Stimulated activated CD4-positive, alpha-beta T cell treated with anti-CD3 and anti-CD28 coated beads, Interleukin-4, amount 100 ng/mL, for 24 hours (primary cell): ENCODE data around the gene ZNF287.
"Not testable (repeated sequence)": the region's sequence is repeated elsewhere in the genome, so short reads cannot be mapped to it uniquely, and the experiment has no call there.

Source experiments
- DNase-seq: peaks from one replicate; pipeline ENCODE4 v3.0.0-alpha.2; 2020

The ZNF287 gene

DNA sequence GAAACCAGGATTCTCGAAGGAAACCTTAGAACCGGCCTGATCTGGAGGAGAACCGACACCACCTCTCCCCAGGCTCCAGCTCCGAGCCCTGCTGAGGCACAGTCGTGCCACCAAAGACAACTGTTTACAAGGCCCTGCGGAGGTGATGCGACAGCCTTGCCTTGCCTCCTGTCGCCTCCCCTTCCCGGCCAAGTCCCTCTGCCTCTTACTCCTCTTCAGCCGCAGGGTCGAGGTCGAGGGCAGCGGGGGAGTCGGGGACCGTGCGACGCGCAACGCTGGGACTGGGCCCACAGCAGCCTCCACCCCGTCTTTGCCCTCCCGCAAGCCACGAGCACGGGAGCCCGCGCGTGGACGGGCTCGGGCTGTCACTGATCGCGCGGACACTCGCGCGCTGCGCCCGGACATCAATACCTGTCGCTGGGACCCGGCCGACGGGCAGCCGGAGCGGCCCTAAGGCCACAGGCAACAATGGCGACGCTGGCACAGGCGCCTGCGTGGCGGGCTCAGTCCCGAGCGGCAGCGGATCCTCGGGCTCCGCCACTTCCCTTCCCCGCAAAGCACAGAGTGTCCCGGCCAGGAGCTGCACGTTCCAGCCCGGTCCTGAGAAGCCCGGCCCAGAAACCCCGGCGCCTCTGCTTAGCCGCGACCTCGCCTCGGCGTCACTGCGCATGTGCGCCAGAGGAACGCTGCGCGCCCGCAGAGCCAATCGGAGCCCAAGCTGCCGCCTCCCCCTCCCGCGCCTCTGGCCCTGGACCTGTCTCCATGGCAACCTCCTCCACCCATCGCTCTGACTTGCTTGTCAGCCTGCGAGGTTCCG is at the start of gene ZNF287:
Gene ZNF287 (minus strand): TSS at position 664 of the 817 bp plus-strand sequence. CDS start 1,473 bp downstream, outside the sequence.
- peak; percentile 94 for DNase-seq

GRCh38 chr17:16617481-16618060 is 48.6 kb upstream of the ZNF287 start:
- no peak for DNase-seq

DNA sequence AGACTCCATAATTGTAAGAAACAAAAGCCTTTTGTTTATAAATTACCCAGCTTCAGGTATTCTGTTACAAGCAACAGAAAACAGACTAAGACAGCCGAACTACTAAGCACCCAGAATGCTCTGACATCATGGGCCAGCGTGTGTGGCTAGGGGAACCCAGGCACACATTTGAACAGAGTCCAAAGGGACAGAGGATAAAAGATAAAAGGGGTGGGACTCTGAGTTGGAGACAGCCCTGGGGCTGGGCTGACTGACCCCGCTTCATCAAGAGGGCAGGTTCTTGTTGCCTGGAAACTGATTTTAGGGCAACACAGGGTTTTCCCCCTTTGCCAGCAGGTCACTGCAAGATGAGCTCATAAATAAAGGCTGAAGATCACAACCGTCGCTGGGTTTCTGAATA is 30.5 kb upstream of the ZNF287 start:
- no peak for DNase-seq

- DNase-seq: no peak
Measured at GRCh38 chr17:16593356-16594102, 24.5 kb upstream of the ZNF287 start.

DNA sequence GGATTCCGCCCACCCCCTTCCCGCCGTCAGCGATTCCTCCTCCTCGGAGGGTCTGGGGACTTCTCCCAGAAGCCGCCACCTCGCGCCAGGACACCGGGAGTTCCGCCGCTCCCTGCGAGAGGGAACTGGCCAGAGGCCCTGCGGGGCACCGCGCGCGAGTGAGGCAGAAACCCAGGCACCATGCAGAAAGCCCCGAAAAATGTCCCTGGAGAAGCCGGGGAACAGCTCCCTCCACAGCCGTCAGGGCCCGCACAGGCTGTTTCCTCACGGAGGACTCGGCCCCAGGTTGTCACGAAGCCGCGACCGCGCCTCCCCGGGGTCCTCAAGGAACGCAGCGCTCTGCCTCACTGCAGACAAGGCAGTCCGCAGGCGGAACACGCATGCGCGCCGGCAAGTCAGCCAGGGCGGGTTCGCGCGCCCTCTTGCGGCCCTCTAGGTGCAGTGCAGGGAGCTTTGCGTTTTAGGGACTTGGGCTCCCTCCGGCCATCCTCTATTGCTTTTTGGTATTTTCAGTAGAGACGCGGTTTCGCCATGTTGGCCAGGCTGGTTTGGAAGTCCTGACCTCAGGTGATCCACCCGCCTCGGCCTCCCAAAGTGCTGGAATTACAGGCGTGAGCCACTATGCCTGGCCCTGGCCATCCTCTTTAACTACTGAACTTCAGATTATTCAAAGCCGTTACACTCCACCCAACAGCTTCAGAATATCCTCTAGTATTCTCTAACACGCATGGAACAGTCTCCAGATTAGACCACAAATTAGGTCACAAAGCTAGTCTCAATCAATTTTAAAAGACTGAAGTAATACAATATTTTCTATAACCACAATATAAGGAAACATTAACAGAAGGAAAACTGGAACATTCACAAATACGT is 20.3 kb upstream of the ZNF287 start:
- peak; percentile 93 for DNase-seq

GRCh38 chr17:16585796-16586195 is 16.8 kb upstream of the ZNF287 start:
- no peak for DNase-seq

DNA sequence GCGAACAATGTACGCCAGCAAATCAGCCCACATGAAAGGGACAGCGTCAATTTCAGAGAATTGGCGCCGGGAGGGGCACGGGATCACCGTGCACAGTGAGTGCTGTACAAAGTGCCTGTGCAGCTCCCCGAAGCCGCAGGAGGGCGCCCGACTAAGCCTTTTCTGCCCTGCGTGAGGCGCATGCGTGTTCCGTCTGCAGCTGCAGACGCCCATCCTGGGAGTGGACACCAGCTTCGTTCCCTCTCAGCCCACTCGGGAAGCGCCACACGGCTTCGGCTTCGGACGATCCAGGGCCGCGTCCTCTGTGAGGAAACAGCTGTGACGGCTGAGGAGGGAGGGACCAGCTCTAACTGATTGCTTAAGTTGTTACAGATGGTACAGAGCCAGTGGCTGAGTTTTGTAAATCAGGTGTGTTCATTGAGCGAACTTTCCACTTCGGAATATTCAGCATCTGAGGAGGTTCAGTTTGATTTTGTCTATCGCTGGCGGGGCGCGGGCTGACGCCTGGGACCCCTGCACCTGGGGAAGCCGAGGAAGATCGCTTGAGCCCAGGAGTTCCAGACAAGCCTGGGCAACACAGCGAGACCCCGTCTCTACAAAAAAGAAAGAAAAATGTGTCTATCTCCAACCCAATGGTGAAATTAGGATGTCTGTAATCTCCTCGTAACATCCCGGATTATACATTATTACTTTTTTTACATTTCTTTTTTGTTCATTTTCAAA is 15.4 kb upstream of the ZNF287 start:
- DNase-seq: peak; percentile 94

GRCh38 chr17:16583781-16584180 is 14.8 kb upstream of the ZNF287 start:
- no peak for DNase-seq

DNA sequence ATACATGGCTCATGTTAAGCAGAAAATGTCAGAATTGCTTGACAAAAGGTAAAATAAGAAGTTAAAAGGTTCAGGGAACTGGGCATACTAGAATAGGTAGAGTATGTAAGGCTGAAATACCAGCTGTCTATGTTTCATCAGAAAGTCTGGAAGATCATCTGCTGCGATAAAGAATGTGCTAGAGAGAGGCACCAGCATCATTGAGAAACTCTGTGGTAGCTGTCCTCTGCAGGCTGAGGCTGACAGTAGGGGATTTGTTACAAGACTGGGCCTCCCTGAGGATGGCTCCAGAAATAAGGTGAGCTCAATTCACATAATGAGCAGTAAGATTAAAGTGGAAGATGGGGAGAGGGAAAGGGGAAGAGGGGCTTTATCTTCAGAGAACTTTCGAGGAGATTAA is 4.5 kb upstream of the ZNF287 start:
- no peak for DNase-seq

GRCh38 chr17:16569358-16569712 is 331 bp upstream of the ZNF287 start:
- DNase-seq: no peak

GRCh38 chr17:16552637-16553045 is 16.4 kb downstream of the ZNF287 start:
- no peak for DNase-seq

- DNase-seq: no peak
Measured at GRCh38 chr17:16551878-16552636, 16.9 kb downstream of the ZNF287 start.

GRCh38 chr17:16537130-16537458 is 31.9 kb downstream of the ZNF287 start:
- DNase-seq: no peak

DNA sequence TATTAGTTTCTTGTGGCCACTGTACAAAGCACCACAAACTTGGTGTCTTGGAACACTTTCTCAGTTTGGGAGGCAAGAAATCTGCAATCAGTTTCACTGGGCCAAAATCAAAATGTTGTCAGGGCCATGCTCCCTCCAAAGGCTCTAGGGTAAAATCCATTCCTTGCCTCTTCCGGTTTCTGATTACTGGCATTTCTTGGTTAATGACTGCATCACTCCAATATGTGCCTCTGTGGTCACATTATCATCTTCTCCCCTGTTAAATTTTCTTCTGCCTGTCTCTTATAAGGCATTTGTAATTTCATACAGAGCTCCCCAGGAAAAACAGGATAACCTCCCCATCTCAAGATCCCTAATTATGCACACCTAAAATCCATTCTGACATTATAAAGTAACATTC is 34.8 kb downstream of the ZNF287 start:
- no peak for DNase-seq

- DNase-seq: no peak
Measured at GRCh38 chr17:16529906-16530305, 39.1 kb downstream of the ZNF287 start.

DNA sequence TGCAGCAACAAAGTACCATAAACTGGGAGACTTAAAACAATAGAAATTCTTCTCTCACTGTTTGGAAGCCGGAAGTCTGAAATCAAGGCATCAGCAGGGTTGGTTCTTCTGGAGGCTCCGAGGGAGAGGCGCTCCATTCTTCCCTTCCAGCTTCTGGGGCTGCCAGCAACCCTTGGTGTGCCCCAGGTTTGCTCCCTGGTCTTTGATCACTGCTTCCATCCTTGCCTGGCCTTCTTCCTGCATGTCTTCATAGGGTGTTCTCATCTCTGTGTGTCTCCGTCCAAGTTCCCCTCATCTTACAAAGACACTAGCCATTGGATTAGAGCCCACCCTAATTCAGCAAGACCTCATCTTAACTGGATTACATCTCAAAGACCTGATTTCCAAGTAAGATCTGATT is 41.7 kb downstream of the ZNF287 start:
- DNase-seq: no peak

DNA sequence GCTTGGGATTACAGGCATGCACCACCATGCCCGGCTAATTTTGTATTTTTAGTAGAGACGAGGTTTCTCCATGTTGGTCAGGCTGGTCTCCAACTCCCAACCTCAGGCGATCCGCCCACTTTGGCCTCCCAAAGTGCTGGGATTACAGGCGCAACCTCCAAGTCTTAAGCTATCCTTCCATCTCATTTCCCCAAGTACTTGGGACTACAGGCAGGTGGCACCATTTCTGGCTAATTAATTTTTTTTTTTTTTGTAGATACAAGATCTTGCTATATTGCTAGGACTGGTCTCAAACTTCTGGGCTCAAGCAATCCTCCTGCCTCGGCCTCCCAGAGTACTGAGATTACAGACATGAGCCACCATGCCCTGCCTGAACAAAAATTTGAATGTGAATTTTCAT is 43.4 kb downstream of the ZNF287 start:
- DNase-seq: not testable (repeated sequence)

DNA sequence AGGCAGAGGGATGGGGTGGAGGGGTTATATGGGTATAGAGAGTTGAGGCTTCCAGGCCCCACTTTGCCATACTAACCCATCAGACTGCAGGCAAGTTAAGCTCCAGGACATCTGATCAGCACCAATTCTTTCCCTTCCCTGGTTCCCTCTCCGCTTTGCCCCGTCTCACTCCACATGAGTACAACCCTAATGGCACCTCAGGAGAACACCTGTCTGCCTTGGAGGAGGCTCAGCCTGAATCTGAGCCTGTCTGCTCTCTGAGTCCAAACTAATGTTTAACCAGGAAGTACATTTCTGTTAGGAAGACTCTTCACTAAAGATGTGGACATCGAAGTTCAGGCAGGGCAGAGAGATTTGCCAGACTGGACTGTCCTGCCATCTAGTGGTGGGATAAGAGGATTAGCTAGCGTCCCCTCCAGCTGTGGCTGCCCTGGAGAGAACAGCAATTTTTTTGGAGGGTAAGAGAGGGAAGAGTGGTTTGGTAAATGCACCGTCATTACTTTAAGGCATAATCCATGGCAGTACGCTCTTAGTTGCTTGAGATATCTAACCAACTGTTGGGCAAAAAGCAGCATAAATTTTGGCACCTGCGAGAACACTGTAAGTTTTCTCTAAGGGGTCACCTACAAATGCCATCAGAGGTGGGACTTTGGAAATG is 47.8 kb downstream of the ZNF287 start:
- DNase-seq: peak; percentile 72

- DNase-seq: no peak
Measured at GRCh38 chr17:16519021-16519420, 50.0 kb downstream of the ZNF287 start.

DNA sequence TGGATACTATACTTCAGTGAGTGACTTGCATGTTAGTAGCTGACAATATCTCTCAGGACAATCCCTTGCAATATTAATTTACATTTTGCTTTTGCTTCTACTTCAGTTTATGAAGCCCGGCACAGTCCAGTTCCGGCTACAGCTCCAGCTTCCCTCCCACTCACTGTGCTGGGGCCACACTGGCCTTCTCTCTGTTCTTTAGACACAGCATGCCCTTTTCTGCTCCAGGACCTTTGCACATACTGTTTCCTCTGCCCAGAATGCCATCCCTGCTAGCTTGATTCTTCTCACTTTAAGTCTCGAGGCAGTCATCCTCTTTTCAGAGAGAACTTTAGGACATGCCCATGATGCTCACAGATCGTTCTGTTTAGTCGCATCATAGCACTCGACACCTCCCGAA is 51.5 kb downstream of the ZNF287 start:
- no peak for DNase-seq

DNA sequence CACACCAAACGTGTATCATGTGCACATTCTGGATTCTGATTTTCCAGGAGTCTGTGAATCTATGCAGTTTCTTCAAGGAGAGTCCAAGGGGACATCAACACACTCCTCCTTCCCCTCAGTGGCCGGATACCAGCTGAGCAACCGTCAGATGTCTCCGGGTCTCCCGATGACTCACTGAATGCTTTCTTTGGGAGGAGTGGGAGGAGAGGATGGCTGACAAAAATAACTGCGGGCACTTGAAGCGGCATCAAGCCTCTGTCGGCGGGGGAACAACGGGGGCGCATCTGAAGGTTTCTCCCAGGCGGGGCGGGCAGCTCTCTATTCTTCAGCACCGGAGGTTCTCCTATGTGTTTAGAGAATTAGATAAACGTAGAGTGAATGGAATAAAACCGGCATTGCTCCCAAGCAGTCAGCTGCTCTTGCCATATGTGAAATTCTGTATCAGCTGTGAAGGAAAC is 52.4 kb downstream of the ZNF287 start:
- DNase-seq: no peak
